ENCODE data around the gene CDK5RAP2.

CDK5RAP2 gene

GRCh38 chr9:120379611-120380010 lies 200.4 kb downstream of the CDK5RAP2 start:
- DNase-seq (ENCODE audit: low spot score) = no peak
- Histone ChIP-seq H3K27me3 (ENCODE audit: control insufficient read depth in 3 of 3, insufficient read depth in 3 of 3, low read depth in 1 of 3, low read length in 3 of 3) (no peaks in the 10 kb centered on the region), H3K18ac (ENCODE audit: low read length) (no peak overlapping the region), H2BK12ac (ENCODE audit: low read length) (no peak overlapping the region), H3K36me3 (replicated peaks in 1 of 2; ENCODE audit: control insufficient read depth in 2 of 2, insufficient read depth in 2 of 2, low read length in 2 of 2) (no peaks in the 10 kb centered on the region), H2AFZ (ENCODE audit: low read length) (no peak overlapping the region), H3K4me2 (ENCODE audit: insufficient read depth, low read length, poor library complexity, severe bottlenecking) (no peak overlapping the region), H2BK120ac (ENCODE audit: low read depth, low read length) (no peak overlapping the region), H3K79me1 (ENCODE audit: low read depth, low read length) (no peaks in the 10 kb centered on the region), H3K27ac (replicated peaks; ENCODE audit: low read length) (no peak overlapping the region), H3K14ac (ENCODE audit: low read length) (no peak overlapping the region), H4K8ac (ENCODE audit: low read depth, low read length) (no peak overlapping the region), H3K4ac (ENCODE audit: low read length) (no peak overlapping the region), H3K4me3 (ENCODE audit: low read length in 2 of 2) (no peak overlapping the region), H2AK5ac (ENCODE audit: low read depth, low read length) (no peak overlapping the region), H3K9ac (ENCODE audit: low read depth, low read length, poor library complexity) (no peak overlapping the region), H3K4me1 (ENCODE audit: control insufficient read depth in 2 of 2, insufficient read depth in 1 of 2, low read depth in 1 of 2, low read length in 2 of 2) (peaks cover 12 to 13% of the 10 kb centered on the region in 2 donors), H4K91ac (ENCODE audit: low read depth, low read length, poor library complexity) (no peak overlapping the region), H2BK15ac (ENCODE audit: low read length) (no peak overlapping the region), H3K9me3 (replicated peaks in 1 of 2; ENCODE audit: control insufficient read depth in 2 of 2, insufficient read depth in 1 of 2, low read depth in 1 of 2, low read length in 2 of 2) (peaks cover 9 to 12% of the 10 kb centered on the region in 2 donors), H3K23ac (ENCODE audit: low read depth, low read length, poor library complexity) (no peak overlapping the region), H2BK5ac (ENCODE audit: low read length) (peak overlapping the region; percentile 14)
- WGBS, 2 donors (ENCODE audit: extremely low coverage in 2 of 2, insufficient read length in 2 of 2, insufficient replicate concordance in 1 of 2) = no CpG with 5 or more reads among the region's 8 CpGs

DNA sequence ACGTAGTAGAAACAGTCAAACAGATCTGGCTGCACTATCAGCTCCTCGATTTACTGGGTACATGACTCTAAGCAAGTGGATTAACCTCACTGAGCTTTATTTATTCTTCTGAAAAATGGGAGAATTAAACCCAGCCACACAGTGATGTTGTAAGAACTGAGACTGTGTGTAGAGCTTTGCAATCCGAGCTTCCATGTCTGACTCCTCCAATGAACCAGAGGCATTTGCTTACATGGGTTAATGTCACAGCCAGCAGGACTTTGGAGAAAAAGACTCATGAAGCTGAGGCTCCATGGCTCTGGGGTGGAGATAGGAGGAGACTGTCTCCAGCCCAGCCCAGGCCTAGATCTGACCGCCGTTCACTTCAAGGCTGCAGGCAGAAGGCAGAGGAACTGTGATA lies 201.3 kb downstream of the CDK5RAP2 start:
- Histone ChIP-seq H4K8ac (ENCODE audit: low read depth, low read length) (no peak overlapping the region), H3K27ac (replicated peaks; ENCODE audit: low read length) (no peak overlapping the region)
- WGBS, 2 donors (ENCODE audit: extremely low coverage in 2 of 2, insufficient read length in 2 of 2, insufficient replicate concordance in 1 of 2) = no CpG with 5 or more reads among the region's 5 CpGs

GRCh38 chr9:120377268-120378159 lies 202.5 kb downstream of the CDK5RAP2 start:
- Histone ChIP-seq H3K4me2 (ENCODE audit: insufficient read depth, low read length, poor library complexity, severe bottlenecking) (no peak overlapping the region), H3K4ac (ENCODE audit: low read length) (no peak overlapping the region), H2BK120ac (ENCODE audit: low read depth, low read length) (no peak overlapping the region), H2BK5ac (ENCODE audit: low read length) (no peak overlapping the region), H3K14ac (ENCODE audit: low read length) (no peak overlapping the region), H3K4me3 (ENCODE audit: low read length in 2 of 2) (no peak overlapping the region), H3K18ac (ENCODE audit: low read length) (no peak overlapping the region), H3K9ac (ENCODE audit: low read depth, low read length, poor library complexity) (peak overlapping the region; percentile 6), H2BK12ac (ENCODE audit: low read length) (no peak overlapping the region), H4K91ac (ENCODE audit: low read depth, low read length, poor library complexity) (no peak overlapping the region), H2BK15ac (ENCODE audit: low read length) (no peak overlapping the region), H3K9me3 (replicated peaks in 1 of 2; ENCODE audit: control insufficient read depth in 2 of 2, insufficient read depth in 1 of 2, low read depth in 1 of 2, low read length in 2 of 2) (peaks cover 9 to 12% of the 10 kb centered on the region in 2 donors), H3K79me1 (ENCODE audit: low read depth, low read length) (no peaks in the 10 kb centered on the region), H3K27me3 (ENCODE audit: control insufficient read depth in 3 of 3, insufficient read depth in 3 of 3, low read depth in 1 of 3, low read length in 3 of 3) (no peaks in the 10 kb centered on the region), H3K4me1 (ENCODE audit: control insufficient read depth in 2 of 2, insufficient read depth in 1 of 2, low read depth in 1 of 2, low read length in 2 of 2) (no peaks in the 10 kb centered on the region), H3K23ac (ENCODE audit: low read depth, low read length, poor library complexity) (no peak overlapping the region), H2AFZ (ENCODE audit: low read length) (no peak overlapping the region), H4K8ac (ENCODE audit: low read depth, low read length) (no peak overlapping the region), H3K36me3 (replicated peaks in 1 of 2; ENCODE audit: control insufficient read depth in 2 of 2, insufficient read depth in 2 of 2, low read length in 2 of 2) (no peaks in the 10 kb centered on the region), H2AK5ac (ENCODE audit: low read depth, low read length) (no peak overlapping the region), H3K27ac (replicated peaks; ENCODE audit: low read length) (no peak overlapping the region)
- no CpG with 5 or more reads among the region's 23 CpGs for WGBS, 2 donors (ENCODE audit: extremely low coverage in 2 of 2, insufficient read length in 2 of 2, insufficient replicate concordance in 1 of 2)
- no peak for DNase-seq (ENCODE audit: low spot score)

More for the DNA sequence above, 201.3 kb downstream of the CDK5RAP2 start:
- DNase-seq (ENCODE audit: low spot score) = no peak
- no peaks in the 10 kb centered on the region for H3K36me3 ChIP-seq (replicated peaks in 1 of 2; ENCODE audit: control insufficient read depth in 2 of 2, insufficient read depth in 2 of 2, low read length in 2 of 2)
- H3K79me1 ChIP-seq (ENCODE audit: low read depth, low read length) = no peaks in the 10 kb centered on the region
- H3K4me1 ChIP-seq (ENCODE audit: control insufficient read depth in 2 of 2, insufficient read depth in 1 of 2, low read depth in 1 of 2, low read length in 2 of 2) = peaks cover 3% of the 10 kb centered on the region in 2 donors
- H2AK5ac ChIP-seq (ENCODE audit: low read depth, low read length) = no peak overlapping the region
- H3K4ac ChIP-seq (ENCODE audit: low read length) = no peak overlapping the region
- H2AFZ ChIP-seq (ENCODE audit: low read length) = no peak overlapping the region
- no peak overlapping the region for H2BK120ac ChIP-seq (ENCODE audit: low read depth, low read length)
- H2BK15ac ChIP-seq (ENCODE audit: low read length) = no peak overlapping the region
- no peak overlapping the region for H3K18ac ChIP-seq (ENCODE audit: low read length)
- H2BK12ac ChIP-seq (ENCODE audit: low read length) = no peak overlapping the region
- H2BK5ac ChIP-seq (ENCODE audit: low read length) = no peak overlapping the region
- H3K9ac ChIP-seq (ENCODE audit: low read depth, low read length, poor library complexity) = no peak overlapping the region
- no peaks in the 10 kb centered on the region for H3K27me3 ChIP-seq (ENCODE audit: control insufficient read depth in 3 of 3, insufficient read depth in 3 of 3, low read depth in 1 of 3, low read length in 3 of 3)
- H3K9me3 ChIP-seq (replicated peaks in 1 of 2; ENCODE audit: control insufficient read depth in 2 of 2, insufficient read depth in 1 of 2, low read depth in 1 of 2, low read length in 2 of 2) = peaks cover 9 to 12% of the 10 kb centered on the region in 2 donors
- H3K4me3 ChIP-seq (ENCODE audit: low read length in 2 of 2) = no peak overlapping the region
- H3K4me2 ChIP-seq (ENCODE audit: insufficient read depth, low read length, poor library complexity, severe bottlenecking) = no peak overlapping the region
- H4K91ac ChIP-seq (ENCODE audit: low read depth, low read length, poor library complexity) = no peak overlapping the region
- no peak overlapping the region for H3K14ac ChIP-seq (ENCODE audit: low read length)
- no peak overlapping the region for H3K23ac ChIP-seq (ENCODE audit: low read depth, low read length, poor library complexity)

DNA sequence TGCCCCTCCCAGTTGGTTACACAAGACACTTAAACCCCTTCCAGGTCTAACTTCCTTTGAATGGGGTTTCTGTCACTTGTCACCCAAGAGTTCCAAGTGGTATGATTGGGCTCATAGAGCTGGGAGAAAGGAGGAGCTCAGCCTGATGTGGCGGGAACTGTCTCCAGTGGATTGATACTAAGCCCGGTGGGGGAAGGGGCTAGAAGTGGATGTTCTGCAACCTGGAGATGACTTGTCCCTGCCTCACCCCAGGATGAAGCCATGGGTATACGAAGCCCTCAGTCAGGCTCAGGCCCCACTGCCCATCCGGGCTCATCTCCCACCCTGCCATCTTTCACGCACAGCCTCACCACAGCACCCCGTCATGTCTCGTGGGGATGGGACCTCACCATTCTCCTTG lies 203.9 kb downstream of the CDK5RAP2 start:
- Histone ChIP-seq H2AK5ac (ENCODE audit: low read depth, low read length) (no peak overlapping the region), H3K18ac (ENCODE audit: low read length) (no peak overlapping the region), H2BK120ac (ENCODE audit: low read depth, low read length) (no peak overlapping the region), H3K4me1 (ENCODE audit: control insufficient read depth in 2 of 2, insufficient read depth in 1 of 2, low read depth in 1 of 2, low read length in 2 of 2) (no peaks in the 10 kb centered on the region), H4K91ac (ENCODE audit: low read depth, low read length, poor library complexity) (no peak overlapping the region), H2AFZ (ENCODE audit: low read length) (no peak overlapping the region), H3K4me2 (ENCODE audit: insufficient read depth, low read length, poor library complexity, severe bottlenecking) (no peak overlapping the region), H3K23ac (ENCODE audit: low read depth, low read length, poor library complexity) (no peak overlapping the region), H2BK5ac (ENCODE audit: low read length) (no peak overlapping the region), H2BK12ac (ENCODE audit: low read length) (no peak overlapping the region), H3K9me3 (replicated peaks in 1 of 2; ENCODE audit: control insufficient read depth in 2 of 2, insufficient read depth in 1 of 2, low read depth in 1 of 2, low read length in 2 of 2) (peaks cover 9 to 12% of the 10 kb centered on the region in 2 donors), H4K8ac (ENCODE audit: low read depth, low read length) (no peak overlapping the region), H3K27me3 (ENCODE audit: control insufficient read depth in 3 of 3, insufficient read depth in 3 of 3, low read depth in 1 of 3, low read length in 3 of 3) (peaks cover 0 to 2% (median 0%) of the 10 kb centered on the region in 3 experiments), H2BK15ac (ENCODE audit: low read length) (no peak overlapping the region), H3K4ac (ENCODE audit: low read length) (no peak overlapping the region), H3K9ac (ENCODE audit: low read depth, low read length, poor library complexity) (peak overlapping the region; percentile 25), H3K36me3 (replicated peaks in 1 of 2; ENCODE audit: control insufficient read depth in 2 of 2, insufficient read depth in 2 of 2, low read length in 2 of 2) (no peaks in the 10 kb centered on the region), H3K27ac (replicated peaks; ENCODE audit: low read length) (no peak overlapping the region), H3K79me1 (ENCODE audit: low read depth, low read length) (no peaks in the 10 kb centered on the region), H3K14ac (ENCODE audit: low read length) (no peak overlapping the region), H3K4me3 (ENCODE audit: low read length in 2 of 2) (no peak overlapping the region)
- WGBS, 2 donors (ENCODE audit: extremely low coverage in 2 of 2, insufficient read length in 2 of 2, insufficient replicate concordance in 1 of 2) = no CpG with 5 or more reads among the region's 7 CpGs
- no peak for DNase-seq (ENCODE audit: low spot score)
